Stomach smooth muscle (tissue), 2 donors: ENCODE measurements around the gene RBM34.
"Not testable (repeated sequence)": the region's sequence is repeated elsewhere in the genome, so short reads cannot be mapped to it uniquely, and the experiment has no call there.

ENCODE experiments used
- H3K27ac ChIP-seq: one replicate; pipeline ENCODE4 v1.7.0; 2013; ENCODE audit warnings: mild to moderate bottlenecking, low read length, inconsistent platforms
- H3K27me3 ChIP-seq, 2 donors: one replicate each; pipeline ENCODE4 v1.7.0; 2013; ENCODE audit warnings: low read length in 2 of 2; ENCODE audit not compliant: insufficient read depth in 2 of 2, control insufficient read depth in 1 of 2
- H3K36me3 ChIP-seq, 2 donors: one replicate each; pipeline ENCODE4 v1.7.0; 2013; ENCODE audit warnings: low read length in 2 of 2; ENCODE audit not compliant: control insufficient read depth in 2 of 2, insufficient read depth in 2 of 2
- H3K4me1 ChIP-seq: one replicate; pipeline ENCODE4 v1.7.0; 2013; ENCODE audit warnings: low read length; ENCODE audit not compliant: control insufficient read depth, insufficient read depth
- H3K4me3 ChIP-seq, 2 donors: one replicate each; pipeline ENCODE4 v1.7.0; 2013; ENCODE audit warnings: low read length in 2 of 2
- H3K9ac ChIP-seq, 2 donors: one replicate each; pipeline ENCODE4 v1.7.0; 2013; ENCODE audit warnings: low read length in 2 of 2, mild to moderate bottlenecking in 1 of 2
- H3K9me3 ChIP-seq, 2 donors: one replicate each; pipeline ENCODE4 v1.7.0; 2013; ENCODE audit warnings: low read length in 2 of 2; ENCODE audit not compliant: control insufficient read depth in 2 of 2
- donor health status: healthy.
- donor health status: Pancreatic carcinoma.

Gene RBM34

GRCh38 chr1:235180916-235181460, 19.9 kb upstream of the RBM34 start:
- H3K4me3 ChIP-seq, result no peak overlapping the region
- no peak overlapping the region for H3K27ac ChIP-seq
- H3K27me3 ChIP-seq, result no peaks in the 10 kb centered on the region
- no peaks in the 10 kb centered on the region for H3K9me3 ChIP-seq
- H3K9ac ChIP-seq, result no peak overlapping the region
- H3K36me3 ChIP-seq, result peaks cover 18 to 20% of the 10 kb centered on the region in 2 donors
- no peaks in the 10 kb centered on the region for H3K4me1 ChIP-seq

DNA sequence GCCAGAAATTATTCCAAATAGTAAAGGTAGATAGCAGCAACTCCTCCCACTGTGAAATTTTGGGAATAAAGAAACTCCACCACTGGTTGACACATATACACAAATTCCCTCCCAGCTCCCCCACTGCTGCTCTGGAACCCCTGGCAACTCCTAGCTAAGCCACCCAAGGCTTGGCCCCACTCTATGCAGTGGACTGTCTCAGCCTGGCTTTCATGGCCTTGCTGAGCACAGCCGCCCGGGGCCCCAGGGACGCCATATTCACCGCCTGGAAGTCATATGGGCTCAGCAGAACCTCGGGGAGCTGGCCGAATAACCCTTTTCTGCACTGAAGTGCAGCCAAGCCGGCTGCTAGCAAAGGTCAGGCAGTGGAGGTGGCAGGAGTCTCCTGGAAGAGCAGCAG, 15.4 kb upstream of the RBM34 start:
- H3K9ac ChIP-seq, result no peak overlapping the region
- no peaks in the 10 kb centered on the region for H3K9me3 ChIP-seq
- no peaks in the 10 kb centered on the region for H3K27me3 ChIP-seq
- no peak overlapping the region for H3K4me3 ChIP-seq
- H3K36me3 ChIP-seq, result peaks cover 8 to 21% of the 10 kb centered on the region in 2 donors
- no peak overlapping the region for H3K27ac ChIP-seq
- no peaks in the 10 kb centered on the region for H3K4me1 ChIP-seq

- no peak overlapping the region for H3K9ac ChIP-seq
- H3K9me3 ChIP-seq, result no peaks in the 10 kb centered on the region
- peaks cover 15 to 17% of the 10 kb centered on the region in 2 donors for H3K36me3 ChIP-seq
- H3K27me3 ChIP-seq, result no peaks in the 10 kb centered on the region
- H3K4me3 ChIP-seq, result no peak overlapping the region
- H3K27ac ChIP-seq, result no peak overlapping the region
- no peaks in the 10 kb centered on the region for H3K4me1 ChIP-seq
Observed at GRCh38 chr1:235169986-235170385, 8.9 kb upstream of the RBM34 start.

DNA sequence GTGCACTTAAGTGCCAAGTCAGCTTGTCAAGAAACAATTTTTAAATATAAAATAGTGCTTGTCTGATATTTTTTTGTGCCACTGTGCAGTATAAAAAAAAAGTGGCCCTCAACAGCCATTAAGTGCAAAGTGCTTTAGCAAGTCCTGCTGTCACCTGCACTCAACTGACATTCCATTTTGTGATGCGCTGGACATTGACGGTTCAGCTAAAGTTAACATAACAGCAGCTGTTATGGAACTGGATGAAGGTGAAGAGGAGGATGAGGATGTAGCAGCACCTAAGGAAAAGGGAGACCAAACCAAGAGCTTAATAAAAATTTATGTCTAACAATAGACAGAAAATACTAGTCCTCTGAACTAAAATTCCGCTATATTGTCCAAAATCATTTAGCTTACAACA, 7.3 kb upstream of the RBM34 start:
- no peak overlapping the region for H3K9ac ChIP-seq
- peaks cover 12 to 17% of the 10 kb centered on the region in 2 donors for H3K36me3 ChIP-seq
- no peak overlapping the region for H3K4me3 ChIP-seq
- H3K4me1 ChIP-seq, result no peaks in the 10 kb centered on the region
- H3K27ac ChIP-seq, result no peak overlapping the region
- H3K27me3 ChIP-seq, result no peaks in the 10 kb centered on the region
- no peaks in the 10 kb centered on the region for H3K9me3 ChIP-seq

GRCh38 chr1:235161685-235162327, 756 bp upstream of the RBM34 start:
- Histone ChIP-seq H3K9me3 (no peaks in the 10 kb centered on the region), H3K9ac (peak overlapping the region; percentile 79 to 97), H3K27ac (peak overlapping the region; percentile 83), H3K27me3 (no peaks in the 10 kb centered on the region), H3K36me3 (peaks cover 9 to 11% of the 10 kb centered on the region in 2 donors), H3K4me1 (peaks cover 4% of the 10 kb centered on the region), H3K4me3 (peak overlapping the region; percentile 84 to 99)

GRCh38 chr1:235160383-235160956, 580 bp downstream of the RBM34 start:
- Histone ChIP-seq H3K9me3 (no peaks in the 10 kb centered on the region), H3K4me1 (peaks cover 4% of the 10 kb centered on the region), H3K4me3 (peak overlapping the region; percentile 84 to 99), H3K9ac (peak overlapping the region; percentile 79 to 97), H3K27me3 (no peaks in the 10 kb centered on the region), H3K27ac (peak overlapping the region; percentile 83), H3K36me3 (peaks cover 10 to 16% of the 10 kb centered on the region in 2 donors)

DNA sequence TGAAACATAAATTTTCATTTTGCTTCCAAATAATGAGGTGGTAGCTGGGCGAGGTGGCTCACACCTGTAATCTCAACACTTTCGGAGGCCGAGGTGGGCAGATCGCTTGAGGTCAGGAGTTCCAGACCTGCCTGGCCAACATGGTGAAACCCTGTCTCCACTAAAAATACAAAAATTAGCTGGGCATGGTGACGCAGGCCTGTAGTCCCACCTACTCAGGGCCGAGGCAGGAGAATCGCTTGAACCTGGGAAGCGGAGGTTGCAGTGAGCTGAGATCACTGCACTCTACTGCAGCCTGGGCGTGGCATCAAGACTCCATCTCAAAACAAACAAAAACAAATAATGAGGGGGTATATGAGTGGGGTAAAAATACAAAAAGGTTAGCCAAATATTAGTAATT, 1.1 kb downstream of the RBM34 start:
- H3K4me3 ChIP-seq, result peak overlapping the region in 1 of 2 donors; percentile 84
- not testable (repeated sequence) for H3K9me3 ChIP-seq, H3K4me1 ChIP-seq, H3K27ac ChIP-seq, H3K27me3 ChIP-seq
- H3K36me3 ChIP-seq, result peaks cover 10 to 16% of the 10 kb centered on the region in 2 donors
- H3K9ac ChIP-seq, result peak overlapping the region in 1 of 2 donors; percentile 79

- not testable (repeated sequence) for H3K4me1 ChIP-seq, H3K27ac ChIP-seq
Observed at GRCh38 chr1:235159284-235159683, 1.8 kb downstream of the RBM34 start.

GRCh38 chr1:235158680-235159079, 2.4 kb downstream of the RBM34 start:
- Histone ChIP-seq H3K4me1 (peaks cover 4% of the 10 kb centered on the region), H3K27ac (no peak overlapping the region), H3K4me3 (no peak overlapping the region), H3K9ac (no peak overlapping the region), H3K27me3 (no peaks in the 10 kb centered on the region), H3K36me3 (peaks cover 18 to 20% of the 10 kb centered on the region in 2 donors), H3K9me3 (no peaks in the 10 kb centered on the region)

More at GRCh38 chr1:235159284-235159683, 1.8 kb downstream of the RBM34 start:
- not testable (repeated sequence) for H3K9ac ChIP-seq, H3K27me3 ChIP-seq, H3K4me3 ChIP-seq, H3K9me3 ChIP-seq
- peaks cover 15 to 18% of the 10 kb centered on the region in 2 donors for H3K36me3 ChIP-seq

DNA sequence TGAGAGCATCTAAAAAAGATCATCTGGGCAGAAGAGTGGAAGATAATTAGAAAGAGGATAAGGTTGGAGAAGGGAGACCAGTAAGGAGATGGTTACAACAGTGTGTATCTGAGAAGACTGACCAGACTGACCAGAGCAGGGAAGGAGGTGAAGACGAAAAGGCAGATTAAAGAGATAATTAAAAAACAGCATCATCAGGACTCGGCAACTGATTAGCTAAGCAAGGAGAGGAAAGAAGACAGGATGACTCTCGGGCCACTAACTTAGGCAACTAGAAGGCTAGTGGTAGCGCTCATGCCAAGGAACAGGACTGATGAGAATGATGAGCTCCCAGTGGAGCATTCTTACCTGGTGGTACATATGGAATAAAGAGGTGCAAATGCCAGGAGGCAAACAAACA, 3.9 kb downstream of the RBM34 start:
- H3K4me1 ChIP-seq, result peaks cover 4% of the 10 kb centered on the region
- no peaks in the 10 kb centered on the region for H3K27me3 ChIP-seq
- no peaks in the 10 kb centered on the region for H3K9me3 ChIP-seq
- H3K27ac ChIP-seq, result no peak overlapping the region
- H3K9ac ChIP-seq, result no peak overlapping the region
- H3K36me3 ChIP-seq, result peaks cover 22 to 26% of the 10 kb centered on the region in 2 donors
- no peak overlapping the region for H3K4me3 ChIP-seq

DNA sequence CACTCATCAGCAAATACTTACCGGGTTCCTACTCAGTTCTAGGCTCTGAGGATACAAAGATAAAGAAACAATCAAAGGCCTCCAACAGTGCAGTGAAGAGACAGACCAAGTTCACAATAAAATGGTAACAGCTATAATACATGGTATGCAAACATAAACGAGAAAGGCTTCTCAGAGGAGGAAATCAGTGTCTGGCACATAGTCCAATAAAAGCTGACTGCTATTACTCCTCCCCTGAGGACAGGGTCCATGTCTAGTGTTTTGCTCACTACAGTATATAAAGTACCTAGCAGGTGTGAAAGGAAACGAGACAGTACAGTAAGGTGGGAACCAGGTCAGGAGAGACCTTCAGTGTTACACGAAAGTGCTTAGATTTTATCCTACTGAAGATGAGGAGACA, 4.3 kb downstream of the RBM34 start:
- H3K36me3 ChIP-seq, result peaks cover 22 to 28% of the 10 kb centered on the region in 2 donors
- H3K9ac ChIP-seq, result no peak overlapping the region
- H3K4me3 ChIP-seq, result no peak overlapping the region
- no peaks in the 10 kb centered on the region for H3K9me3 ChIP-seq
- H3K4me1 ChIP-seq, result peaks cover 4% of the 10 kb centered on the region
- H3K27me3 ChIP-seq, result no peaks in the 10 kb centered on the region
- H3K27ac ChIP-seq, result no peak overlapping the region
